Kidney epithelial cell (primary cell): Measurements from ENCODE around the gene VAV2. TPM values are rescaled to one million over a fixed set of nuclear protein-coding genes. Genes with fewer than 3 reads are reported as not detected.
"Not testable (repeated sequence)": the region's sequence is repeated elsewhere in the genome, so short reads cannot be mapped to it uniquely, and the experiment has no call there.

Experiments used
- DNase-seq: peaks from one replicate; pipeline ENCODE4 v3.0.0-alpha.2; 2010; ENCODE audit warnings: low read depth
- H3K27me3 ChIP-seq: 2 replicates; pipeline ENCODE4 v1.6.0; 2011; ENCODE audit warnings: low read length; ENCODE audit not compliant: control insufficient read depth, insufficient read depth
- H3K36me3 ChIP-seq: 2 replicates; pipeline ENCODE4 v1.5.1; 2011; ENCODE audit warnings: low read length; ENCODE audit not compliant: control insufficient read depth, insufficient read depth
- H3K4me3 ChIP-seq: 2 replicates; pipeline ENCODE4 v1.5.1; 2011; ENCODE audit warnings: low read depth, mild to moderate bottlenecking, control low read depth, low read length
- total RNA-seq: library from RNA; depleted of rRNA; stranded (reverse); fragments of >200 nt; gene quantifications from 2 replicates; pipeline ENCODE4 v1.2.3, GENCODE V29; 2015
- TF ChIP-seq, protein P1 (sequence below): IDR thresholded peaks from 2 replicates; pipeline ENCODE4 v1.5.1; 2011; ENCODE audit warnings: mild to moderate bottlenecking, moderate library complexity, low read length, control low read depth, inconsistent platforms; ENCODE audit not compliant: insufficient read depth, poor library complexity, severe bottlenecking

The VAV2 gene
- total RNA-seq, 1 donor from 2014 or later: 37.8 TPM

DNA sequence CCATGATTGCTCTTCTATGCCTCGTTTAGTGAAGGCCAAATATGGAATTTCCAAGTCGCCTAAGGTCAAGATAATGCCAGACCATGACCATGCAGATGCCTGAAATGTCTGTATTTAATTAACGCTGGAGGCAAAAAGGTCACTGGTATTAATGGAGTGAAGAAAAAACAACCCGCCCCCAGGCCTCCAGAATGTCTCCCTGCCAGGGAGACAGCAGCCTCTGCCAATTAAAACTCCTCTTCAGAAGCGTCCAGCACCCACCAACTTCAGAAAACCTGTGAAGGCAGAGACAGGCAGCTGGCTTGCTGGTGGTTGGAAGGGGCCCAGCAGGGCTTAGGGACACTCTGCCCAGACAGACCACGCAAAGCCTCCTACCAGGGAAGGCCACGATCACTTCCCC, 94.4 kb downstream of the VAV2 start:
- Histone ChIP-seq H3K4me3 (no peak overlapping the region), H3K36me3 (no peaks in the 10 kb centered on the region), H3K27me3 (no peaks in the 10 kb centered on the region)
- DNase-seq: no peak
- TF ChIP-seq, protein P1, sequence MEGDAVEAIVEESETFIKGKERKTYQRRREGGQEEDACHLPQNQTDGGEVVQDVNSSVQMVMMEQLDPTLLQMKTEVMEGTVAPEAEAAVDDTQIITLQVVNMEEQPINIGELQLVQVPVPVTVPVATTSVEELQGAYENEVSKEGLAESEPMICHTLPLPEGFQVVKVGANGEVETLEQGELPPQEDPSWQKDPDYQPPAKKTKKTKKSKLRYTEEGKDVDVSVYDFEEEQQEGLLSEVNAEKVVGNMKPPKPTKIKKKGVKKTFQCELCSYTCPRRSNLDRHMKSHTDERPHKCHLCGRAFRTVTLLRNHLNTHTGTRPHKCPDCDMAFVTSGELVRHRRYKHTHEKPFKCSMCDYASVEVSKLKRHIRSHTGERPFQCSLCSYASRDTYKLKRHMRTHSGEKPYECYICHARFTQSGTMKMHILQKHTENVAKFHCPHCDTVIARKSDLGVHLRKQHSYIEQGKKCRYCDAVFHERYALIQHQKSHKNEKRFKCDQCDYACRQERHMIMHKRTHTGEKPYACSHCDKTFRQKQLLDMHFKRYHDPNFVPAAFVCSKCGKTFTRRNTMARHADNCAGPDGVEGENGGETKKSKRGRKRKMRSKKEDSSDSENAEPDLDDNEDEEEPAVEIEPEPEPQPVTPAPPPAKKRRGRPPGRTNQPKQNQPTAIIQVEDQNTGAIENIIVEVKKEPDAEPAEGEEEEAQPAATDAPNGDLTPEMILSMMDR: no peak

DNA sequence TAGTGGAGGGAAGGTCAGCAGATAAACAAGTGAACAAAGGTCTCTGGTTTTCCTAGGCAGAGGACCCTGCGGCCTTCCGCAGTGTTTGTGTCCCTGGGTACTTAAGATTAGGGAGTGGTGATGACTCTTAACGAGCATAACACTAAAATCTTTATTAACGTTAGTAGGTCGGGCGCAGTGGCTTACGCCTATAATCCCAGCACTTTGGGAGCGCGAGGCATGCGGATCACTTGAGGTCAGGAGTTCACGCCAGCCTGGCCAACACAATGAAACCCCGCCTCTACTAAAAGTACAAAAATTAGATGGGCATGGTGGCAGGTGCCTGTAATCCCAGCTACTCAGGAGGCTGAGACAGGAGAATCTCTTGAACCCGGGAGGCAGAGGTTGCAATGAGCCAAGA, 96.1 kb downstream of the VAV2 start:
- not testable (repeated sequence) for H3K27me3 ChIP-seq, H3K4me3 ChIP-seq, H3K36me3 ChIP-seq, DNase-seq

DNA sequence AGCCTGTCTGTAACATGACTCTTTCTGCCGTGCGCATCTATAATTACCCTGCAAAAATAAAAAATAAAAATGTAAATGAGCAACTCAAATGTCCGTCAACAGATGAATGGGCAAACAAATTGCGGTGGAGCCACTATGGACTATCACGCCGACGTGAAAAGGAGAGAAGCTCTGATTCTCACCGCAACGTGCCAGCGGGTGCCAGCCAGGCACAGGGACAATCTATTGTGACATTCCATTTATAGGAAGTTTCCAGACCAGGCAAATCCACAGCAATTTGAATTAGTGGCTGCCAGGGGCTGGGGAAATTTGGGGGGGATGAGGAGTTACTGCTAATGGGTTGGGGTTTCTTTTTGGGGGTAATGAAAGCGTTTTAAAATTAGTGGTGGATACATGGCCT, 96.8 kb downstream of the VAV2 start:
- no peaks in the 10 kb centered on the region for H3K27me3 ChIP-seq
- H3K36me3 ChIP-seq: no peaks in the 10 kb centered on the region
- no peak overlapping the region for H3K4me3 ChIP-seq
- TF ChIP-seq, protein P1: no peak
- DNase-seq: no peak

DNA sequence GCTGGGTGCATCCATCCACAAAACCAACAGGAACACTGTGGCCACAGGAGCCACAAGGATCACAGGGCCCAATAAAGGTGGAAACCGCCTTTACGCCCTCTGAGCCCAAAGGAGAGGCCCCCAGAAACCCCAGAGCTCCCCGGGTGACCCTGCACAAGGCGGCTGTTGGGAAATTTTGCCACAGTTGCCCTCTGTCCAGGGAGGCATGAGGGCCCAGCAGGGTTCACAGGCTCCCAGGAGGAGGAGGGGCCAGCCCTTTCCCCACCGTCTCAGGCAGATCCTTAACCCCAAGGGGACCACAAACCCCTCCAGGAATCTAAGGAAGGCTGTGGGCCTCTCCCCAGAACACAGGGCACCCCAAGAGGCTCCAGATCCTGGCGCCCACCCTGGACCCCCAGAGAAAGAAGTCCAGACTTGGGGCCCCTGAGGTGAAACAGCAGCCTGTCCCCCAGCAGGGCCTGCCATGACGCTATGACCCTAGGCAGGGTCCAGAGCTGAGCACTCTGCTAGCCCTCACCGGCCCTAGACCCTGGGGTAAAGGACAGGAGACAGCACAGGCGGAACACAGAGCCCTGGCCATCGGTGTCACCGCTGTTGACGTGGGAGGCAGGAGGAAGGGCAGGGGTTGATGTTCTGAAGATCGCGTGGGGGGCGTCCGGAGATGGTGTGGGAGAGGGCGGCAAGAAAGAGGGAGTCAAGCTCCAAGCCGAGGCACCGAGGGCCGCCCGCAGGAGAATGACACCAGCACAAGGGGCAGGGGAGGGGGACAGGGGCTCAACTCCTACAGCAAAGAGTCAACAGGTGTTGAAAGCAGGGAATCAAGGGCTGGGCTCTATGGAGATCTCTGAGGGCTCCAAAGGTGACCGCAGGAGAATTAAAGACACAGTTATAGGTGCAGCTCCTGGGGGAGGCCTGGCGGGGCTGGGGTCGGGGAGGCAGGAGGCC, 97.5 kb downstream of the VAV2 start:
- no peaks in the 10 kb centered on the region for H3K36me3 ChIP-seq
- no peaks in the 10 kb centered on the region for H3K27me3 ChIP-seq
- H3K4me3 ChIP-seq: no peak overlapping the region
- no peak for DNase-seq
- TF ChIP-seq, protein P1: no peak

DNA sequence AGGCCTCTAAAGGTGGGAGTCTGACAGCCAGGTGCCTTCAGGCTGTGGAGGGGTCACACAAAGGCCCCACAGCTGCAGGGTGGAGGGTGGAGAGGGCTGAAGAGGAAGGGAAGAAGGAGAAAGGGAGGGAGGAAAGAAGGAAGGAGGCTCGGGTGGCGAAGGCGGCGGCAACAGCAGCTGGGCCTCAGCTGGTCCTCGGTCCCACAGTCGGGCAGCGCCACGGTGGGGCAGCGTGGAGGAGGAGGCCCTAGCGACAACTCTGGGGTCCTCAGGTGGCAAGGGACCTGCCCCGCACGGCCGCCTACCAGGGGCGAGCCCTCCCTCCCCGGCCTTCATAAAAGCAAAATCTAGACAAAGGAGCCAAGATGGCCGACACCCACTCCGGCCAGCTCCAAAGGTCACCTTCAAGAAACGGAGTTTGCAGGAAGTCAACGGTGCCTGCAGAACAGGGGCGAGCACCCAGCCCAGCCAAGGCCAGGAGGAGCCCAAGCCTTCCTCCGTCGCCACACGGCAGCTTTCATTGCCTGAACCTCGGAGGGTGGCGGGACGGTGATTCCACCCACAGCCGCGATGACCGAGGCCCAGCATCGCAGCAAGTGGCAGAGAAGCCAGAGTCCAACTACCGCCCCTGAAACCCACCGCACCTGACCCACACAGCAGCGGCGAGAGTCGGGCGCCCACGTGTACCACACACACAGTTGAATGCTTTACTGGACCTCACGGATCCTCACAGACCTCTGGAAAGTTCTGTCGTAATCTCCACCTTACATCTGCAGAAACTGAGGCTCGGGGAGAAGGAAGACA, 98.7 kb downstream of the VAV2 start:
- TF ChIP-seq, protein P1: no peak
- Histone ChIP-seq H3K36me3 (no peaks in the 10 kb centered on the region), H3K4me3 (no peak overlapping the region), H3K27me3 (no peaks in the 10 kb centered on the region)
- no peak for DNase-seq

DNA sequence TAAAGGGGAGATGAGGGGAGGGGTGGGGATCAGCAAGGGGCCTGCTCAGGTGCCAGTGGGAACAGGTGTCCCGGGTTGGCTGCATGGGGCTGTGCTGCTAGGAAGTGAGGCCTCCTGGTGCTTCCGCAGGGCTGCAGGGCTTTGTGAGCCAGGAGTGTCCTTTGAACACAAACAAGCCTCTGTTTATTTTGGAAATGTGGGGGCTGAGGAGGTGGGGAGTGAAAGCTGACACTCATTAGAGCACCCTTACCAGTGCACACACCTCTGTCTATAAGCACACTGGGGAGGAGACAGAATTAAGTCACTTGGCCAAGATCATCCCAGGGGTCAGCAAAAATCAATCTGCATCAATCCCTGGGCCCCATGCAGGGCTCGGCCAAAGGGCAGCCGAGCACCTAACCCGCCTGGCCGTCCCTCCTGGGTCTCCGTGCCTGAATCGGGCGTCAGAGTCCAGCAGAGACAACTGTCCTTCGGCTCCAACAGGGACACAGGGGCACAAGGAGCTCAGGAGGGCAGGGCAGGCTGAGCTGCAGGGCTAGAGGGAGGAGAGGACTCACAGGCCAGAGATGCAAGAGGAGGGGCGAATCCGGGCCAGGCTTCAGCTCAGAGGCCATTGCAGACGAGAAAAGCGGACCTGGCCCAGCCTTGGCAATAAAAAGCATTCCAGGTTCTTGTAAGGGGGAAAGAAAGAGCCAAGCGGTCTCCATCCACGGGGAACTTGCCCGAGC, 99.8 kb downstream of the VAV2 start:
- H3K36me3 ChIP-seq: no peaks in the 10 kb centered on the region
- no peaks in the 10 kb centered on the region for H3K27me3 ChIP-seq
- TF ChIP-seq, protein P1: no peak
- no peak for DNase-seq
- H3K4me3 ChIP-seq: no peak overlapping the region
